Osteocyte (in vitro differentiated cells): ENCODE measurements around the gene ANKS4B. TPM values are rescaled to one million over a fixed set of nuclear protein-coding genes. Genes with fewer than 3 reads are reported as not detected.

Source experiments
- DNase-seq: peaks from one replicate; pipeline ENCODE4 v3.0.0; 2021; ENCODE audit warnings: mixed read lengths; ENCODE audit not compliant: unreplicated experiment; ENCODE audit errors: extremely low spot score
- H3K27ac Mint-ChIP-seq: one replicate; pipeline ENCODE4 v1.8.0; 2021; ENCODE audit warnings: mild to moderate bottlenecking, mixed read lengths; ENCODE audit not compliant: unreplicated experiment
- H3K27me3 Mint-ChIP-seq: one replicate; pipeline ENCODE4 v1.8.0; 2021; ENCODE audit warnings: mixed read lengths; ENCODE audit not compliant: unreplicated experiment
- H3K36me3 Mint-ChIP-seq: one replicate; pipeline ENCODE4 v1.8.0; 2021; ENCODE audit warnings: mixed read lengths; ENCODE audit not compliant: unreplicated experiment
- H3K4me1 Mint-ChIP-seq: one replicate; pipeline ENCODE4 v1.8.0; 2021; ENCODE audit warnings: mixed read lengths; ENCODE audit not compliant: unreplicated experiment
- H3K4me3 Mint-ChIP-seq: one replicate; pipeline ENCODE4 v1.8.0; 2021; ENCODE audit warnings: mild to moderate bottlenecking, moderate library complexity, mixed read lengths; ENCODE audit not compliant: unreplicated experiment
- H3K9me3 Mint-ChIP-seq: one replicate; pipeline ENCODE4 v1.8.0; 2021; ENCODE audit warnings: mixed read lengths; ENCODE audit not compliant: unreplicated experiment
- CTCF ChIP-seq: fragments of 200-600 bp; sonication (generic); IDR thresholded peaks from 2 replicates; pipeline ENCODE4 v1.5.0; 2021; ENCODE audit warnings: antibody characterized with exemption, mild to moderate bottlenecking, moderate library complexity
- total RNA-seq: library from RNA; stranded (reverse); gene quantifications from 2 replicates; pipeline ENCODE4 v1.2.1, GENCODE V29; 2021

The ANKS4B gene
- total RNA-seq, 1 donor from 2014 or later: not detected

- no peaks in the 10 kb centered on the region for H3K9me3 Mint-ChIP-seq
- peak; percentile 27 for DNase-seq
- no peak overlapping the region for H3K27ac Mint-ChIP-seq
- no peak for TF ChIP-seq CTCF
- peaks cover 78% of the 10 kb centered on the region for H3K27me3 Mint-ChIP-seq
- H3K4me1 Mint-ChIP-seq: peaks cover 5% of the 10 kb centered on the region
- no peaks in the 10 kb centered on the region for H3K36me3 Mint-ChIP-seq
- no peak overlapping the region for H3K4me3 Mint-ChIP-seq
These were observed 42.6 kb downstream of the ANKS4B start for GRCh38 chr16:21276090-21276489.

GRCh38 chr16:21277045-21277926, 43.8 kb downstream of the ANKS4B start:
- Mint-ChIP-seq H3K27ac (no peak overlapping the region), H3K4me1 (peaks cover 5% of the 10 kb centered on the region), H3K36me3 (no peaks in the 10 kb centered on the region), H3K4me3 (no peak overlapping the region), H3K9me3 (no peaks in the 10 kb centered on the region), H3K27me3 (peaks cover 84% of the 10 kb centered on the region)
- peak; percentile 69 for DNase-seq
- no peak for TF ChIP-seq CTCF

GRCh38 chr16:21277927-21278706, 44.6 kb downstream of the ANKS4B start, which contains the start of gene CRYM:
CRYM (minus strand) TSS chr16:21278290; CDS start chr16:21278251, 39 bp downstream.
- H3K4me1 Mint-ChIP-seq: peaks cover 5% of the 10 kb centered on the region
- peaks cover 85% of the 10 kb centered on the region for H3K27me3 Mint-ChIP-seq
- TF ChIP-seq CTCF: peak; percentile 81
- H3K27ac Mint-ChIP-seq: no peak within 1 kb of the TSS
- no peaks in the 10 kb centered on the region for H3K9me3 Mint-ChIP-seq
- peak within 1 kb of the TSS; percentile 55 for H3K4me3 Mint-ChIP-seq
- H3K36me3 Mint-ChIP-seq: no peaks in the 10 kb centered on the region
- peak; percentile 85 for DNase-seq

- peaks cover 12% of the 10 kb centered on the region for H3K4me1 Mint-ChIP-seq
- no peaks in the 10 kb centered on the region for H3K9me3 Mint-ChIP-seq
- peaks cover 2% of the 10 kb centered on the region for H3K36me3 Mint-ChIP-seq
- no peak for TF ChIP-seq CTCF
- no peak overlapping the region for H3K4me3 Mint-ChIP-seq
- no peak for DNase-seq
- no peak overlapping the region for H3K27ac Mint-ChIP-seq
- peaks cover 81% of the 10 kb centered on the region for H3K27me3 Mint-ChIP-seq
These were observed 46.0 kb downstream of the ANKS4B start for GRCh38 chr16:21279501-21279900.
